SKM-1 treated with dmso at 0.1 percent for 144 hours (cell line): ENCODE measurements around the gene RXFP4.
A peak's percentile ranks its signal among the peaks of the same experiment; 100 is the strongest.

Source experiments
- DNase-seq: peaks from one replicate; lab custom pipeline; 2025; ENCODE audit not compliant: unreplicated experiment; lab: John Stamatoyannopoulos, UW

The RXFP4 gene

DNA sequence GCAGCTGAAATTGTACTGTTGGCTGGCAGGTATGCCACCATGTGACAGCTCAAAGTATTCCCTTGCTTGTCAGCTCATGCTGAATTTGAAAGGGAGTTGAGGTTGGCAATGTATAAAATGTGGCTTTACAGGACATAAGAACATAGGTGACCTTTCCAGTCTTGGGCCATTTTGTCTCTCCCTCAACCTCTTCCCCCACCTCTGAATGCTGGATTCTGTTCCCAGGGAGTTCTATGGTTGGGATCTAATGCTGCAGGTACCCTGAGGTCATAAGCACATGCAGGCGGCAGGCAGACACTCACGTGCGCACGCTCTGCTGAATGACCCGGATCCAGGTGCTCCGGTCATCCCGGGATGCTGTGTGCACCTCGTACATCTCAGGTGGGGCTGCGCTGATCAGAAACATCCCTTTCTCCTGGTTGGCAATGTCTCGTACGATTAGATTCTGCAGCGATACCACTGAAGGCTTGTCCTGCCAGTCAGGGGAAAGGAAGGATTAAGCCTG, 16.0 kb downstream of the RXFP4 start:
- no peak for DNase-seq

DNA sequence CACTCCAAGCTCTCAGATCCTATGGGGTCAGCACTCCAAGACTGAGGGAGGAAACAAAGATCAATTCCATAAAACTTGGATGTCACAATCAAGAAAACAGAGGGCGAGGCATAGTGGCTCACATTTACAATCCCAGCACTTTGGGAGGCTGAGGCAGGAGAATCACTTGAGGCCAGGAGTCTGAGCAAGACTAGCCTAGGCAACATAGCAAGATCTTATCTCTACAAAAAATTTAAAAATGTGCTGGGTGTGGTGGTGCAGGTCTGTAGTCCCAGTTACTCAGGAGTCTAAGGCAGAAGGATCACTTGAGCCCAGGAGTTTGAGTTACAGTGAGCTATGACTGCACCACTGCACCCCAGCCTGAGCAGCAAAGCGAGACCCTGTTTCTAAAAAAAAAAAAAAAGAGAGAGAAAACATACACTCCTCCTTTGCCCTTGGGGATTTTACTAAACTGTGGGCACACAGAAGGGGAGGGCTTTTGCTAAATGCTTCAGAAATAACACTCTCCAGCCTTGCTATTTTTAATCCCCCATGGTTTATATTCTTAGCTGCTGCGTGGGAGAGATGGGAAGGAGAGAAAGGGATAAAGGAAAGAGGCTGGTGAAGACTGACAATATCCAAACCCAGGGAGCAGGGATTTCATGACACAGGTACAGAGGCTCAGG, 18.8 kb downstream of the RXFP4 start:
- no peak for DNase-seq

DNA sequence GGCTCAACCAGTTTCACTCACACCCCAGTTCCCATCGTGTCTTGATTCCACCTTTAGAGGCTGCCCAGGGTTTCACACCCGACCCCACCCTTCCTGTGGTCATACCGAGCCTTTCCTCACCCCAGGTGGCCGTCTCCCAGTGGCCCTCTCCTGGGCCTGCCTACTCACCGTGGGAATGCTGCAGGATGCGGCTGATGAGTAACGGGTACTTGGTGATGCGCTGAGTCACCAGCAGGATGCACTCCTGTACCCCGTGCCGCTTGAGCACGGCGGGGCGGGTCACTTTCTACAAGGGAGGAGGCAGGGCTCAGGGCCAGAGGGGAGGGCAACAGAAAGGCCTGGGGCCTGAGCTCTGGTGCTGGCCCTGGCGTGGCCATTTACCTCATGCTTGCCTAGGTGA, 20.5 kb downstream of the RXFP4 start:
- DNase-seq = no peak

DNA sequence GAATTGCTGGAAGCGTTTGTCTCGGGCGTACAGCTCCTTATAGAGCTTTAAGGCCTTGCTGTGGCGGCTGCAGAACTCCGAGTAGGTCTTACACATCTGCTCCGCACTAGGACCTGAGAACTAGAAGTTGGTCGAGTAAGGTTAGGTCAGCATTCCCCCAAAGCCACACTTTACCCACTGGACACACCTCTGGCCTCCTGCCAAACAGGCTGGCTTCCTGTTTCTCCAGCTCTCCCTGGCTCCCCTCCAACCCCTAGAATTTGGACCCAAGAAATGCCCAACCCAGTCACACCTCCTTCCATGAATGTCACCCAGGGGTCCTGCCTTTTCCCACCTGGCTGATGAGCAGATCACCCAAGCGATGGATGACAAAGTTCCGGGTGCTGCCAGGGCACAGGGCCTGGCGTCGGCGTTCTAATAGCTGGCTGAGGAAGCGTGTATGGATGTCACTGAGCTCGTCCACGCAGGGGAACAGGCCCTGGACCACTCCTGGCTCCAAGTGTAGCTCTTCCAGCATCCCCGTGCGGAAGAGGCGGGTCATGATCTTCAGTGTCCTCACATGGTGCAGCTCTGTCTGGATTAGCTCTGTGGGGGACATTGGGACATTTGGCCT, 21.3 kb downstream of the RXFP4 start:
- DNase-seq = no peak

DNA sequence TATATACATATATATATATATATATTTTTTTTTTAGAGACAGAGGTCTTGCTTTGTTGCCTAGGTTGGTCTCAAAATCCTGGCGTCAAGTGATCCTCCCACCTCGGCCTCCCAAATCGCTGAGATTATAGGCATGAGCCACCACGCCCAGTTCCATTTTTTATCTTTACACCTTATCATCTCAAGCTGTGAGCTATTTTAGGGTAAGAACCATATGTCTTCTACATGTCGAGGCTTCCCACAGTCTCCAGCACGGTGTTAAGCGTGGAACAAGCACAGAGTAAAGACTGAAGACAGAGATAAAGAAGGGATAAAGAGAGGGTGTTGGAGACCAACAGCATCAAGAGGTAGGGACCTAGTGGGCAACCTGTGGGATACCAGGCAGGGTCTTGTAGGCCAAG, 22.8 kb downstream of the RXFP4 start:
- DNase-seq = no peak

DNA sequence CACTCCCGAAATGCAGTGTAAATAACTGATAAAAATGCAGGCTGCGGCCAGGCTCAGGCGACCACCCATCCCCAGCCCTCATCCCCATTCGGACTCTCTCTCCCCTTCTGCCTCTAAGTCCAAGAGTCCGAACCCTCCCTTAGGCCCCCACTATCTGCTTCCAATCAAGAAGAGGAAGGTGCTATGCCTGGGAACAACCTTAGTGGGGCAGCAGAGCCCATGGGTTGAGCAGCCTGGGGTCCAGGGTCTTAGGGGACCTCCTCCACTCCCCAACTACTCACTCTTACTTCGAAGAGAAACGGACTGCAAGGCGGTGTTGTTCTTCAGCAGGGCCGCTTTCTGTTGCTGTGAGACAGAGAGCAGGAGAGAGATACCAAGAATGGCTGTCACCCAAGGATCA, 24.7 kb downstream of the RXFP4 start:
- no peak for DNase-seq

DNA sequence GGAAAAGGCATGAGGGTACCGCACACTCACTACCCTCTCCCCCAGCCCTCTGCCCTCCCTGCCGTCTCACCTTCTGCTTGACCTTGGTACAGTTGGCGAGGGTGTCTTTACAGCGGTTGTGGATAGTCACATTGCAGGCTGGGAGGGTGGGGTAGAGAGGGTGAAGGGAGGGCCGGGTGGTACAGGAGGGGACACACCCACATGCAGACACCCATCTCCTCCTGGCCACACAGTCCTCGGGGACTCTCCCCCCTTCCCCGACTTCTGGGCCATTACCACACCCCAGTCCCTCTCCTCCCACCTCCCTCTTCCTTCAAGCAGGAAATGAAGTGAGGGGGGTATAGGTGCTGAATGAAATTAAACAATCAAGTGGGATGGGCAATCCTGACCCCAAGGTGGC, 25.3 kb downstream of the RXFP4 start:
- DNase-seq = no peak

DNA sequence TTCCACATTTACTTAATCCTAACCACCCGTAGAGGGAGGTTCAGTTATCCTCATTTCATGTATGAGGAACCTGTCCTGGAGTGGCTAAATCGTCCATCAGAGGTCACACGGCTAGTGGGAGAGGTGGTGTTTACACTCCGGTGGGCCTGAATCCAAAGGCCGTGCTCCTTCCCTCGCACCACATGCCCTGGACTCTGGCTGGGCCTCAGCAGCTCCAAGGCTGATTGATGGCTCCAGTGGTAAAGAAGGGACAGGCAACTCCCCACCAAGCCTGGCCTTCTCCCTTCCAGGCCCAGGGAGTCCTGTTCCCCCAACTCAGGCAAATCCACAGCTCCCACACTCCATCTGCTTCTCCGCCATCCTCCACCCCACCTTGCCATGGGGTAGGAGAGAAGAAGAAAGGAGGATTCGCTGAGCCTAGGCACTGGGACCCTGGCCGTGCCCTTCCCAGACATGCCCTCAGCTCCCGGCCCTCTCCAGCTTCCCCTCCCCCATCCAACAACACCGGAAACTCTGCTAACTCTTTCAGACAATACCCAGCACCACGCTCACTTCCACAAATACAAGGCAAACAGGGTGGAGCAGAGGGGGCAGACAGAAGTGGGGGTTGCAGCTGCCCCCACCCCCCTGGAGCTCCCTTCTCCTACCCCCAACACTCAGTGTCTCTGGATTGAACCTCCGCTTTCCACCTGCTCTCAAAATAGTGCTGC, 26.1 kb downstream of the RXFP4 start:
- DNase-seq = no peak

DNA sequence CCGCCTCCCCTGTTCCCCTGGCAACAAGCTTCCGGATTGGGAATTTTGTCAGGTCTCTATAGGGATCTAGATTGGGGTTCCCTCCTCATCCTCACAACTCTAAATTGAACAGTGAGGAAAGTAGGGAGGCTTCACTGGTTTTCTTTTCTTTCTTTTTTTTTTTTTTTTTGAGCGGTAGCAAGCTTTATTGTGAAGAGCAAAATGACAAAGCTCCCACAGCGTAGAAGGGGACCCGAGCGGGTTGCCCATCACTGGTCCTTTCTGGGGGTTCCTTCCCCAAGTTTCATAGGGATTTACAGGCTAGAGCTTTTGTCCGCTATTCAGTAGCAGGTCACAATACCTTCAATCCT, 26.6 kb downstream of the RXFP4 start:
- DNase-seq = no peak

DNA sequence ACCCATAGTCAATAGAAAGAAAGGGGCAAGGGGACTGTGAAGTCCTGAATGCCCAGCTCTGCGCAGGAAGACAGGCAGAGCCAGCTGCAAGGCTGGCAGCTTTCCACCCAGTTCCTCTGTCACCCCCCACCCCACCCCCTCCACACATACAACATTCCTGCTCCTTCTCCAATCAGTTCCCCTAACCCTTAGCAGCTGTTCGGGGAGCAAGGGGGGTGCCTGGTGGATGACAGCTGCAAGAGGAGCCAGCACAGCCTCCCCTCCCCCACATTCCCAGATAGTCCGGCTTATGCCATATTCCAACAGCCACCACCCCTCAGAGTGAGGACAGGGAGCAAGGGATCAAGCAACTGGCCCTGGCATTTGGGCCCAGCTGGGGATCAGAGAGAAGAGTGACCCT, 27.2 kb downstream of the RXFP4 start:
- no peak for DNase-seq

DNA sequence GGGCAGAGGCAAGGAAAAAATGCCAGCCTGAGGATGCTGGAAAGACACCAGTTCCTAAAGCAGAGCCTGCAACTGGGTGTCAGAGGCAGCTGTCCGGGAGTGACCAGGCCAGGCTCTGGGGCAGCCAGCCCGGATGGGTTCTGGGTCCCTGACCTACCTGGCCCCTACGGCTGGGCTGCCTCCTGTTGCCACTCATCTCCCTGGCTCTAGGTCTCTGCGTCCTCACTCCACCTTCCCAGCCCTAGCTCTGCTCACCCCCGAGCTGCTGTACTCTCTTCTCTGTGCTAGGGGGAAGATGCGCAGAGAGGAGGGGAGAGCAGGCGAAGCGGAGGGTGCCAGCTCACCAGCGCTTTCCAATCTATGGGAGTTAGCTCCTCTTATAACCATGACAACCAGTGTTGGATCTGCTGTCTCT, 27.9 kb downstream of the RXFP4 start:
- DNase-seq = no peak

DNA sequence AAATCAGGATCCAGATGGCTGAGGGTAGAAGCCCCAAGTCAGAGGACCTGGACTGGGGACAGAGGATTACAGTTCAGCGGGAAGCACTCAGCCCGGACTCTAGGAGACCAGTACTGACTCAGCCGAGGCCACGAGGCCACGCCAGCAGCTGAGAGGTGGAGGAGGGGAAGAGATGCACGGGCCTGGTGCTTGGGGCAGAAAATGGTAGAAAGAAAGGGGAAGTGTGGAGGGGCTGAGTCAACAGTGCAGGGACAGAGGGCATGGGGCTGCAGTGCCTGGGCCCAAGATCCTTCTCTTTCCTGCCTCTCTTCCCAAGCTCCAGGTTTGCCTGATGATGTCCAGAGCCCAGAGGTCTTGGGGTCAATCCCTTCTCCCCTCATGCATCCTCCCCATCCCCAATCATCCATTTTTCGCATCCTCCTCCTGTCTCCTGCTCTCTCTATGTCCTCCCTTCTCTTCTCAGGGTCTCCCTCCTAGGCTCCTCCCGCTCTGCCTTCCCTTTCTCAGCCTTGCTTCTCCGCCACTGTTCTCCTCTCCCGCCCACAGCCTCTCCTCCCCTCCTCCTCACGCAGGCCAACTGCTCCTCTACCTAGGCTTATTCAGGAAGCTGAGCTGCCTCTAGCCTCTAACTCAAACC, 29.2 kb downstream of the RXFP4 start:
- DNase-seq = peak; percentile 99

DNA sequence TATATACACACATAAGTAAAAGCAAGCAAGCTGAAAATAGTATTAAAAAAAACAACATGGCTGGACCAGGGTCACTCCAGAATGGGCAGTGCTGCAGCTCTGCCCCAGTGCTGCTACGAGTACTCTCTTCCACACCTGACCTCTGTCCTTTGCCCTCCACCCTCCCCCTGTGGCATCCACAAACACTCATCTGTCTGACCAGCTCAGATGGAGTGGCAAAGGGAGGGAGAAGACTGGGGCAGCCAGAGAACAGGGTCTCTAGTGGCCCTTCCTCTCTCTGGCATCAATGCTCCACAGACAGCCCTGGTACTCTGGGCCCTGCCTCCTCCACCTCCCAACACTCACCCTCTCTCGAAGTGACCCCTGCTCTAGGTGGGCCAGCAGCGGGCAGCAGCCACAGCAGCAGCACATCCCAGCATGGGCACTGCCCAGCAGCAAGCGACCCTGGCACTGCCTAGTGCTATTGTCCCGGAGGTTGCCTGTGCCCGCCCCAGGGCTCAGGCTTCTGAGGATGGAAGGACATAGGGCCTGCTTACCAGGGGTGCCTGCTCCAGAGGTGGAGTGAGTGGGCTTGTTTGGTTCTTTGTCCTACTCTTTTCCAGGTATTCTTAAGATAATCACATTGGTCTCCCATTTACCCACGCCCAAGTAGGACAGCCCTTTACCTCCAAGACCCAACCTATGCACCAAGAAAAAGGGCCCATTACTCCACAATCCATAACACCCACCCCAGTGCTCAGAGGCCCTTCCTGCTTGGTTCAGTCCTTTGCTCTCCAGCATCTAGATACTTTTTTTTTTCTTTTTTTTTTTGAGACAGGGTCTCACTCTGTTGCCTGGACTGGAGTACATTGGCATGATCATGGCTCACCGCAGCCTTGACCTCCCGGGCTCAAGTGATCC, 30.7 kb downstream of the RXFP4 start:
- no peak for DNase-seq

DNA sequence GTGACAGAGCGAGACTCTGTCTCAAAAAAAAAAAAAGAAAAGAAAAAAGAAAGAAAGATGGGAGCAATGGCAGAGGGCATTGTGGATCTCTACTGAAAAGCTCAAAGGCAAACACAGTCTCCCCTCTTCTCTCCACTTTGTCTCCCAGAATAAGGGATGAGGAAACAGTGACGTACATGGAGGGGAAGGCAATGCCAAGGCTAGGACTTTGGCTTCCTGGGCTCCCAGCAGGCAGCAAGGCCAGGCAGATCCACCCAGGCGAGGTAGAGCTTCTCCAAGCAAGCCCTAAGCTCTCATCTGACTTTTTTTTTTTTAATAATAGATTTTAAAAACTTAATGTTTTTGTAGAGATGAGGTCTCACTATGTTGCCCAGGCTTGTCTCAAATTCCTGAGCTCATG, 32.3 kb downstream of the RXFP4 start:
- no peak for DNase-seq

DNA sequence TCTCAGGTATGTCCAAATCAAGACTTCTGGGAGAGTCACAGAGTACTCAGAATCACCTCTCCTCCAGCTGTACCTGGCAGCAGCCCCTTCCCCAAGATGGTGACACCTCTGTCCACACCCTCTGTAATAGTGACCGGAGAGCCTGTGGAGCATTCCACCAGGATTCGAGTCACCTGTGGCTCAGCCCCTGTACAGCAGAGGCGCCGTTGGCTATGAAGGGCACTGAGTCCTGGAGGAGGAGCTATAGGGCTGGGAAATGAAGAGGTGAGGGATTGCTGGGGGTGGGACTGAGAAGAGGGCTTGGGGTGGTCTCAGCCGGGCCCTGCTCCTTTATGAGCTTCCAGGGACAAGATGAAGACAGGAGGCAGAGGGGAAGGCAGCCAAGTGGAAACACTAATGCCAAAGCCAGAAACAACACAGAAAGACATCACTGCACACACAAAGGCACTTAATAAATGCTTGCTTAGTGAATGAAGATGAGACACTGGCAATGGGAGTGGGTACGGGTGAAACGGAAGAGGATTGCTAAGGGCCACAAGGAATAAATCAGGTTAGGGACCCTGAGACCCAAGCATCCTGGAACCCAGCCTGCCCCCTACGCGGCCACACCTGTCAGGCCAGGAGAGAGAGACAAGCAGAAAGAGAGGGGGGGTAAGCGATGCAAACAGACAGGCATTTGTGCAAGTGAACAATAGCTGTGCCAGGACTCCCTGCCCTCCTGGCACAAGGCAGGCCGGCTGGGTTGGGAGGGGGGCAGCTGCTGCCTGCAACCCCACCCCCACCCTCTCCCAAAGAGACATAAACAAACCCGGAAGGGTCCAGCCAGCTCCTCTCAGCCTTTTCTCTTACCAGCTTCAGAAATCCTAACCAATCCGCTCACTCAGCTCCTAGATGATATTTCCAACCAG, 33.0 kb downstream of the RXFP4 start:
- DNase-seq = no peak

DNA sequence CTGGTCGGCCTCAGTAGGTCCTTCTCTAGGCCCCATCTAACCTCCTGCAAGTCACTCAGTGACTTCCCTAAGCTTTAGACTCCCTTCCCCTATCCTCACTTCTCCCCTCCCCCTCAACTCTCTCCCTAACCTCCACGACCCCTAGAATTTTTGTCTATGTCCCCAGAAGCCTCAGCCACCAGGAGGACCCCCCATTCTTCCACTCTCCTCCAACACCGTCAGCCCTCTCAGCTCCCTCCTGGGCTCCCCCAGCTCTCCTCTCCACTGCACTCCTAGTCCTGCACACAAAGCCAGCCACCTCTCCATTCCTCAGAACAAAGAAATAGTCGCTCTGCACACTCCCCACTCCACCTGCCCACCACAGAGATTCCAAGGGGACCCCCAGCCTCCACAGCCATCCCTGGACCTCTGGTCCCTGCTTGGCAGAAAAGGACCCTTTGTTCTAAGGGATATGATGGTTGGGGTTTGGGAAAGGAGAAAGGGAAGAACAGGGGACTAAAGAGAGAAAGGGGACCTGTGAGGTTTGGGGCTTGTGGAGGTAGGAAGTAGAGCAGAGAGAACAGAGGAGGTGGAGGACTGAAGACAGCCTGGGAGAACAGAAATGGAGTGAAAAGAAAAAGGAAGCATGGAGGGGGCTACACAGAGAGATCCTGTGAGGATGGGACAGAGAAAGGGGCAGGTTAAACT, 34.1 kb downstream of the RXFP4 start:
- DNase-seq = peak; percentile 35

DNA sequence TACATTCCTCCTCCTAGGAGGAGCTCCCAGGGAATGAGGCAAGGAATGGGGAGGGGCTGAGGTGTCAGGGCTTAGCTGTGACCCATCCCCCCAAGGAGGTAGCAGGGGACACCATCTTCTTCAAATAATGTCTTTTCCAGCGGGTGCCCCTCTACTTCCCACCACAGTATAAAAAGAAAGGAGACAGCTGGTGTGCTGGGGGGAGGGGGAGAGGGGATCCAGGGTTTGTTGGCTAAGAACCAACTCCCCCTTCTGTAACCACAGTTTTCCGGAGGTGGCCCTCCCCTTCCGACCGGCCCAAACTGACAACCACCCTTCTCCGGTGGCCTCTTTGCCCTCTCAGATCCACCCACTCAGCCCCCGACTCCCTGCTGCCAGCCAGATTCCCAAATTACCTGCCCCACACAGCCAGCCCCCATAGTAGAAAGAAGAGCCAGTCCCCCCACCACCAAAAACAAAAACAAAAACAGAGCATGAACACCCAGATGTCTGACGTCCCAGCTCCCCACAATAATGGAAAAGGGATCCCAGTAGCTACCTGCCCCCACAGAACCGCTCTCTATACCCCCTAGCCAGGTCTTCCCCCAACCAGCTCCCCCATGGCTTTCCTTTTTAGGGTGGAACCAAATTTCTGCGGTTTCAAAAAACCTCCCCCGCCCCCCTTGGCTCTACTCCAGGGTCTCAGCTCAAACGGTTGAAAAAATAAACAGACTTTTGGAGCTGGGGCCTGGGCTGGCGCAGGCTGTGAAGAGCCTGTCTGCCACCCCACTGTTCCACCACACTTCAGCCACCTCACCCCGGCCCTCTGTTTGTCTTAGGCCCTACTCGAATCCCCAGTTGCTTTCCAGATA, 34.8 kb downstream of the RXFP4 start:
- peak; percentile 89 for DNase-seq

DNA sequence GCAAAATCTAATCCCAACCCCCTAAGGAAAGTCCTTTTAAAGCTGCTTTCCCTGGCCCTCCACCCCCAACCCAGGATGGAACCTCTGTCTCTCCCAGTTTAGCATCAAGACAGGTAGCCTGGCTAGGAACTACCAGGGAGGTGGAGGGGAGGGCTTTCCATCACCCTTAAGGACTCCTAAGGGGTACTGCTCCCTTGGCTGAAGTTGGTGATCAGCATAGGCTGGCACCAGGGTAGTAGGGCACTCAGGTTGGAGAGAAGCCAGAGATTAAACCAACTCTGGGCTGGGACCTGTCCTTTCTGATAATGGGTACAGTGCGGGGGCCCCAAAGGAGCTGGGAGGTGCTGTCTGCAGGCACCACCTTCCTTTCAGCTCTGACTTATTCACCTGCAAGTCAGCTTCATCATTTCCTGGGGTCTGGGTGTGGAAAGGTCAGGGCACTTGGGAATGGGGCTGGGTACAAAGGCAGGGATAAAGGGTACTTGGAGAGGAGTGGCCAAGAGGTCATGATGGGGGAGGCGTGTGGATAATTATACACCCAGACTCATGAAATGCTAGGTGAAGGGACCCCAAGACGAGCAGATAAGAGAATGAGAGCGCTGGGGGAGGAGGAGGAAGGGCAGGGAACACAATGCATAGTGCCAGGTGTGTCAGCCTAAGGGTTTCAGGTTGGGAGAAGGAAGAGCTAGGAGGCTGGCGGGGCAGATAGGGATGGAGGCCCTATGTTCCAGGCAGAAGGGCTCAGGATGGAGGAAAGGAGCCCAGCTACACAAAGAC, 35.7 kb downstream of the RXFP4 start:
- DNase-seq = no peak
